ENCODE data around the gene PLCH2. TPM values are rescaled to one million over a fixed set of nuclear protein-coding genes. Genes with fewer than 3 reads are reported as not detected.

PLCH2 gene
- total and polyA plus RNA-seq, 10 of the 15 experiments (the other 5 are each of a cell fraction or from before 2014, with no cell fraction given) = 0.03 to 0.73 (median 0.24) TPM; not detected in 3

DNA sequence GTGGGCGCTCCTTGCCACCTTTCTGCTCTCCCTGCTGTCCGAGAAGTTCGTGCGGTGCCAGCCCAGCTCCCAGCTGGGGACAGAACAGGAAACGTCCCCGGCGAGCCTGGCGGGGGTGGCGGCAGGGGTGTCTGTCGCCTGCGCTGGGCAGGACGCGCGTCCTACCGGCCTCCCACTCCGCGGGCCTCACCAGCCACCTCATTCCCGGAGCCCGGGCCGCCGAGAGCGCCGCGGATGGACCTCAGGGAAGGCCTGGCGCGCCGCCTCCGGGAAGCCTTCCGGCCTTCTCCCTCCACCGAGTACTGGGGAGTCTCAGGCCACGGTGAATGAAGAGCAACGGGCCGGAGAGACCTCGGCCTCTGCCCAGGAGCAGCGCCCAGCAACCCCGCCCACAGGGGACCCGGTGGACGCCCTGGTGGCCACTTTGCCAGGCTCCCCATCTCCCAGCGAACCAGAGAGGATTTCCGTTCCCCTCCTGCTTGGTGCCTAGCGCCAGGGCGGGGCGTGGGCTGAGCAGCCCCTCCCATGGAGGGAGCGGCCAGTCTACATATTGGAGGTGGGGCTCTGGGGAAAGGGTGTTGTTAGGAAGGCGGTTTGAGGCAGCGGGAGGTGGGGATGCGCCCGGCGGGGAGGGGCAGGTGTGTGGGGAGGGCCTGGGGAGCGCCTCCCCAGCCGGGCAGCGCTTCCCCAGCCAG, 70.6 kb downstream of the PLCH2 start (continued):
- no peak for TF ChIP-seq ZNF207 (IDR thresholded peaks at IDR 0.05; ENCODE audit: borderline replicate concordance)
- TF ChIP-seq ZBTB11 (CRISPR knock-in tag; IDR thresholded peaks at IDR 0.05) = no peak
- no peak for TF ChIP-seq CEBPB (IDR thresholded peaks at IDR 0.05; ENCODE audit: borderline replicate concordance in 1 of 2, low read depth in 2 of 2, low read length in 2 of 2)
- no peak for TF ChIP-seq SUPT20H (IDR thresholded peaks at IDR 0.05; ENCODE audit: borderline replicate concordance, control insufficient read depth, low read depth, low read length)
- no peak for TF ChIP-seq YY1 (IDR thresholded peaks at IDR 0.05; ENCODE audit: low read depth, low read length)
- TF ChIP-seq DPF2 (IDR thresholded peaks at IDR 0.05) = peak; percentile 70
- TF ChIP-seq MYC (IDR thresholded peaks at IDR 0.05; ENCODE audit: insufficient read depth, insufficient read length, insufficient replicate concordance, low read length, severe bottlenecking) = no peak
- no peak for TF ChIP-seq CHD1 (IDR thresholded peaks at IDR 0.05; ENCODE audit: low read depth, low read length)
- TF ChIP-seq MEF2A (IDR thresholded peaks at IDR 0.05; ENCODE audit: insufficient read depth, low read depth, low read length) = no peak
- TF ChIP-seq, protein P1, sequence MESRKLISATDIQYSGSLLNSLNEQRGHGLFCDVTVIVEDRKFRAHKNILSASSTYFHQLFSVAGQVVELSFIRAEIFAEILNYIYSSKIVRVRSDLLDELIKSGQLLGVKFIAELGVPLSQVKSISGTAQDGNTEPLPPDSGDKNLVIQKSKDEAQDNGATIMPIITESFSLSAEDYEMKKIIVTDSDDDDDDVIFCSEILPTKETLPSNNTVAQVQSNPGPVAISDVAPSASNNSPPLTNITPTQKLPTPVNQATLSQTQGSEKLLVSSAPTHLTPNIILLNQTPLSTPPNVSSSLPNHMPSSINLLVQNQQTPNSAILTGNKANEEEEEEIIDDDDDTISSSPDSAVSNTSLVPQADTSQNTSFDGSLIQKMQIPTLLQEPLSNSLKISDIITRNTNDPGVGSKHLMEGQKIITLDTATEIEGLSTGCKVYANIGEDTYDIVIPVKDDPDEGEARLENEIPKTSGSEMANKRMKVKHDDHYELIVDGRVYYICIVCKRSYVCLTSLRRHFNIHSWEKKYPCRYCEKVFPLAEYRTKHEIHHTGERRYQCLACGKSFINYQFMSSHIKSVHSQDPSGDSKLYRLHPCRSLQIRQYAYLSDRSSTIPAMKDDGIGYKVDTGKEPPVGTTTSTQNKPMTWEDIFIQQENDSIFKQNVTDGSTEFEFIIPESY (IDR thresholded peaks at IDR 0.05) = no peak
- no peak for TF ChIP-seq NR2F1 (conservative IDR thresholded peaks at IDR 0.05)
- TF ChIP-seq BMI1 (IDR thresholded peaks at IDR 0.05; ENCODE audit: borderline replicate concordance) = no peak
- TF ChIP-seq HDAC2 (IDR thresholded peaks at IDR 0.05) = no peak
- TF ChIP-seq, protein P2, sequence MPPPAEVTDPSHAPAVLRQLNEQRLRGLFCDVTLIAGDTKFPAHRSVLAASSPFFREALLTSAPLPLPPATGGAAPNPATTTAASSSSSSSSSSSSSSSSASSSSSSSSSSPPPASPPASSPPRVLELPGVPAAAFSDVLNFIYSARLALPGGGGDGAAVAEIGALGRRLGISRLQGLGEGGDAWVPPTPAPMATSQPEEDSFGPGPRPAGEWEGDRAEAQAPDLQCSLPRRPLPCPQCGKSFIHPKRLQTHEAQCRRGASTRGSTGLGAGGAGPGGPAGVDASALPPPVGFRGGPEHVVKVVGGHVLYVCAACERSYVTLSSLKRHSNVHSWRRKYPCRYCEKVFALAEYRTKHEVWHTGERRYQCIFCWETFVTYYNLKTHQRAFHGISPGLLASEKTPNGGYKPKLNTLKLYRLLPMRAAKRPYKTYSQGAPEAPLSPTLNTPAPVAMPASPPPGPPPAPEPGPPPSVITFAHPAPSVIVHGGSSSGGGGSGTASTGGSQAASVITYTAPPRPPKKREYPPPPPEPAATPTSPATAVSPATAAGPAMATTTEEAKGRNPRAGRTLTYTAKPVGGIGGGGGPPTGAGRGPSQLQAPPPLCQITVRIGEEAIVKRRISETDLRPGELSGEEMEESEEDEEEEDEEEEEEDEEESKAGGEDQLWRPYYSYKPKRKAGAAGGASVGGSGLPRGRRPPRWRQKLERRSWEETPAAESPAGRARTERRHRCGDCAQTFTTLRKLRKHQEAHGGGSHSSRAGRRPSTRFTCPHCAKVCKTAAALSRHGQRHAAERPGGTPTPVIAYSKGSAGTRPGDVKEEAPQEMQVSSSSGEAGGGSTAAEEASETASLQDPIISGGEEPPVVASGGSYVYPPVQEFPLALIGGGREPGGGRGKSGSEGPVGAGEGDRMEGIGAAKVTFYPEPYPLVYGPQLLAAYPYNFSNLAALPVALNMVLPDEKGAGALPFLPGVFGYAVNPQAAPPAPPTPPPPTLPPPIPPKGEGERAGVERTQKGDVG (CRISPR knock-in tag; IDR thresholded peaks at IDR 0.05) = no peak
- no peak for TF ChIP-seq USF1 (IDR thresholded peaks at IDR 0.05; ENCODE audit: borderline replicate concordance, extremely low read length, insufficient read depth, low read depth, low read length)
- TF ChIP-seq TCF7 (IDR thresholded peaks at IDR 0.05; ENCODE audit: borderline replicate concordance) = no peak
- TF ChIP-seq SMARCA5 (IDR thresholded peaks at IDR 0.05) = peak; percentile 90
- TF ChIP-seq FOXK2 (IDR thresholded peaks at IDR 0.05) = no peak
- no peak; the same call in 1 of the 2 replicates for TF ChIP-seq MXI1 (IDR thresholded peaks at IDR 0.05; ENCODE audit: low read depth, low read length)
- TF ChIP-seq RB1 (IDR thresholded peaks at IDR 0.05; ENCODE audit: borderline replicate concordance) = 0 out of 2 replicates have a peak, but pooled peaks have one; percentile 39
- no peak for TF ChIP-seq CREB1 (IDR thresholded peaks at IDR 0.05; ENCODE audit: low read depth)

Data from GM12878 (cell line).